Activated T-helper 17 cell treated with anti-CD3 and anti-CD28 coated beads, Interleukin-2, amount 50 U/mL, for 72 hours (primary cell): ENCODE data around the gene CASP9. TPM values are rescaled to one million over a fixed set of nuclear protein-coding genes. Genes with fewer than 3 reads are reported as not detected.

ENCODE experiments used
- ATAC-seq: fragments of 150-1000 bp; cut with Tn5 transposase; replicated peaks from 2 replicates; pipeline ENCODE4 v1.10.0; 2021; ENCODE audit warnings: mild to moderate bottlenecking, moderate library complexity
- H3K27ac Mint-ChIP-seq: one replicate; pipeline ENCODE4 v1.8.0; 2022; ENCODE audit warnings: mixed read lengths
- H3K27me3 Mint-ChIP-seq: one replicate; pipeline ENCODE4 v1.8.0; 2022; ENCODE audit warnings: mixed read lengths
- H3K36me3 Mint-ChIP-seq: one replicate; pipeline ENCODE4 v1.8.0; 2022; ENCODE audit warnings: low read depth, mild to moderate bottlenecking, mixed read lengths
- H3K4me1 Mint-ChIP-seq: one replicate; pipeline ENCODE4 v1.8.0; 2022; ENCODE audit warnings: mixed read lengths
- H3K4me3 Mint-ChIP-seq: one replicate; pipeline ENCODE4 v1.8.0; 2022; ENCODE audit warnings: mild to moderate bottlenecking, mixed read lengths
- H3K9me3 Mint-ChIP-seq: one replicate; pipeline ENCODE4 v1.8.0; 2022; ENCODE audit warnings: mixed read lengths
- total RNA-seq, 2 donors: library from RNA; stranded (reverse); gene quantifications; one replicate each; pipeline ENCODE4 v1.2.3, GENCODE V29; 2022

Gene CASP9
- total RNA-seq, 2 donors from 2014 or later: 17.1 to 17.9 TPM

DNA sequence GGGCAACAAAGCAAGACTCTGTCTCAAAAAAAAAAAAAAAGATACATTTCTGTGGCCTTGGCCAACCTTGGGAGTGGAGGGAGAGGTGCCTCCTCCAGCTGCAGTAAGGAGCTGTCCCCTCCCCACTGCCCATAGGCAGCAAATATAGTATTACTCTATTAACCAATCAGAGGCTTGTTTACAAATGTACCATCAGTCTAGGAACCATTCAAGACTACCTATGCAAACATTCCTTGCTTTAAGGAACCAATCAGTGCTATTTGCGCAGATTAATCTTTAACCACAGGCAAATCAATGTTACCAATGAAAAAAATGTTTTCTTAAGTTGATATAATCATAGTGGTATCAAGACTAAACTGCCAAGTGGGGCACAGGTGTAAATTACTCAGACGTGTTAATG, 66.4 kb downstream of the CASP9 start:
- no peaks in the 10 kb centered on the region for H3K9me3 Mint-ChIP-seq
- peaks cover 5% of the 10 kb centered on the region for H3K27me3 Mint-ChIP-seq
- no peaks in the 10 kb centered on the region for H3K4me1 Mint-ChIP-seq
- H3K36me3 Mint-ChIP-seq: no peaks in the 10 kb centered on the region
- H3K4me3 Mint-ChIP-seq: no peak overlapping the region
- ATAC-seq: no peak
- no peak overlapping the region for H3K27ac Mint-ChIP-seq

DNA sequence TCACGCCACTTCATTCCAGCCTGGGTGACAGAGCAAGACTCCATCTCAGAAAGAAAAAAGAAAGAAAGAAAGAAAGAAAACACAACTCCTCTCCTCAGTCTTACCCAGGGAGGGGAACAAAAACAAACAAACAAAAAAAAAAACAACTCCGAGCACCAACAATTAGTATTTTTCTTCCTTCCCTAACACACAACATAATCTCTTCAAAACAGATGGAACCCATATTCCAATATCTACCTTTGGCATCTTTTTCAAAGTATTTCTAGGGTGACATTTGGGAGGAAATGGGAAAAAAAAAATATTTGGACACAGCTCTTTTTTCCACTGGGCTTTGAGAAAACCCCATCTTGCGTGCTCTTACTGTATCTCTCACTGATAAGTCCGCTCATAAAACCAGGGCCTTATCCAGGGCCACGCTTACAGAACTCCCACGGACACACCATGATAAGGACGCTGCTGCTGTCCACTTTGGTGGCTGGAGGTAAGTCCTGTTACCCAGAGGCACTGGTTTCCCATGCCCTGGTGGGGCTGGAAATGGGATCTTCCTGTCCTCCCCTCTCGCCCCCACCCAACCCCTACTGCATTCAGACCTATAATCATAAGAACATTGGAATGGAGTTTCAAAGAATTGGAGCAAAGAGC, 67.6 kb downstream of the CASP9 start, which contains the start of gene CELA2A:
Gene CELA2A (plus strand): TSS at position 420 of the 642 bp plus-strand sequence. CDS start 22 bp downstream, at position 442.
- Mint-ChIP-seq H3K4me3 (no peak within 1 kb of the TSS), H3K4me1 (no peaks in the 10 kb centered on the region)

DNA sequence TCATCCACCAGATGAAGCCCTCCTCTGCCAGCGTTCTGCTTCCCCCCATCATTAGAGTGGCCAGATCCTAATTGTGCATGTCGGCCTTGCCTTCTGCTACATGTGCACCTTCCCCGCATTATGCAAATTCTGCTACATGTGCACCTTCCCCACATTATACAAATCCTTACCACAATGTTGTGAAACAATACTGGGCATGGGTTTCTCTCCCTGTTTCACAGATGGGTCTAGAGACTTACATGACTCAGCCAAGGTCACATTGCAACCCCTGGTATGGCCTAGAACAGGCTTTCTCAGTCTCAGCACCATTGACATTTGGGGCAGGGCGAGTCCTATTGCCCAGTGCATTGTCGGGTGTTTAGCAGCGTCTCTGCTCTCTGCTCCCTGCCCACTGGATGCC, 68.5 kb downstream of the CASP9 start:
- H3K9me3 Mint-ChIP-seq: no peaks in the 10 kb centered on the region

More for the DNA sequence above, 67.6 kb downstream of the CASP9 start, which contains the start of gene CELA2A:
- ATAC-seq: no peak
- no peaks in the 10 kb centered on the region for H3K36me3 Mint-ChIP-seq
- no peaks in the 10 kb centered on the region for H3K9me3 Mint-ChIP-seq
- H3K27me3 Mint-ChIP-seq: peaks cover 5% of the 10 kb centered on the region
- H3K27ac Mint-ChIP-seq: no peak within 1 kb of the TSS

DNA sequence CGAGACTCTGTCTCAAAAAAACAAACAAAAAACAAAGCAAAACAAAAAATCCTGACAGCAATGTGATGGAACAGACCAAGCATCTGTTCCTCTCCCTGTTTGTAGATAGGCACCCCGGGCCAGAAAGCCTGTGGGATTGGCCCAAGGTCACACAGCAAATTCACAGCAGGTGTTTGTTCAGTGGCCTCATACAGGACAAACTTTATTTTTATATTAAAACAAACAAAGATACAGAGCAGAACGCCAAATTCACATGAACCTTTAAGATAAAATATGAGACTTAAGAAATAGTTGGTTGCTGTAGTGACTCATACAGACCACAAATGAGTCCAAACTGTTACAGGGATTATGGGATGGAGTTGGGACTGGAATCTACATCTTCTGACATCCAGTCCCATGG, 69.8 kb downstream of the CASP9 start:
- Mint-ChIP-seq H3K27me3 (peaks cover 10% of the 10 kb centered on the region), H3K9me3 (no peaks in the 10 kb centered on the region), H3K4me3 (no peak overlapping the region), H3K27ac (no peak overlapping the region), H3K4me1 (no peaks in the 10 kb centered on the region), H3K36me3 (no peaks in the 10 kb centered on the region)
- no peak for ATAC-seq

More for the DNA sequence above, 68.5 kb downstream of the CASP9 start:
- no peak for ATAC-seq
- Mint-ChIP-seq H3K27me3 (peaks cover 5% of the 10 kb centered on the region), H3K4me3 (no peak overlapping the region), H3K36me3 (no peaks in the 10 kb centered on the region), H3K4me1 (no peaks in the 10 kb centered on the region), H3K27ac (no peak overlapping the region)

DNA sequence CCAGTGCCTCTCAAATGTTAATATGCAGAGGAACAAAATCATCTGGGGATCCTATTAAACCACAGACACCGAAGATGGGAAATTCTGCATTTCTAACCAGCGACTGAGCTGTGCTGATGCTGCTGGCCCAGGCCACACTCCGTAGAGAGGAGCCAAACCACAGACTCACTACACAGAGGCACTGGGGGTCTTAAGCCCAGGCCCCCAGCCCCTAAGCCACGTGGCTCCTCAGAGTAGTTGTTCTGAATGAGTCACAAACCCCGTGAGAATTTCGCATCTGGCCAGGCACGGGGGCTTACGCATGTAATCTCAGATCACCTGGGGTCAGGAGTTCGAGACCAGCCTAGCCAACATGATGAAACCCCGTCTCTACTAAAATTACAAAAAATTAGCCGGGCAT, 70.3 kb downstream of the CASP9 start:
- no peak overlapping the region for H3K4me3 Mint-ChIP-seq
- peaks cover 12% of the 10 kb centered on the region for H3K27me3 Mint-ChIP-seq
- H3K9me3 Mint-ChIP-seq: no peaks in the 10 kb centered on the region
- H3K4me1 Mint-ChIP-seq: no peaks in the 10 kb centered on the region
- no peak overlapping the region for H3K27ac Mint-ChIP-seq
- no peaks in the 10 kb centered on the region for H3K36me3 Mint-ChIP-seq
- ATAC-seq: no peak

DNA sequence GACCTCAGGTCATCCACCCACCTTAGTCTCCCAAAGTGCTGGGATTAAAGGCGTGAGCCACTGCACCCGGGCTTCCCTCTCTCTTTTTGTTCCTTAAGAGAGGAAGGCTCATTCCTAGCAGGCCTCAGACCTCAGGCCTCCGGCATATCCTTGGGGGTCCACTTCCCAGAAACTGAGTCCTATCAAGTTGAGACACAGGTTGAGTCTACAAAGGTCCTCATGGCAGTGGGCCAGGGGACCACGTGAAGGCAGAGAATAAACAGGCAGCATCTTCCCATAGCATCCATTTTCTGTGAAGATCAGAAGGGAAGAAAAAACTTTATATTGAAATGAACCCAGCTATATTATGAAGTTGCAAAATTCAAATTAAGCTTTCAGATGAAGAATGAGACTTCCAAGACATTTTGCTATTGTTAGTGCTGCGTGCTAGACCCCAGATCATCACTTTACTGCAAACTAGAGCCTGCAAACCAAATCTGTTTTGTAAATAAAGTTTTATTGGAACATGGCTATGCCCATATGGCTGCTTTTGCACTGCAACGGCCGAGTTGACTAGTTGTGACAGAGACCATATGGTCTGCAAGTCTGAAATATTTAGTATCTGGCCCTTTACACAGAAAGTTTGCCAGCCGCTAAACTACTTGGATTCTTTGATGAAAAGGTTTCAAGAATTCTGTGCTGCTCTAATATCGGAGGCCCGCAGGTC, 71.0 kb downstream of the CASP9 start:
- Mint-ChIP-seq H3K27ac (no peak overlapping the region), H3K4me1 (no peaks in the 10 kb centered on the region), H3K4me3 (no peak overlapping the region), H3K9me3 (no peaks in the 10 kb centered on the region), H3K36me3 (no peaks in the 10 kb centered on the region), H3K27me3 (peaks cover 12% of the 10 kb centered on the region)
- ATAC-seq: no peak

DNA sequence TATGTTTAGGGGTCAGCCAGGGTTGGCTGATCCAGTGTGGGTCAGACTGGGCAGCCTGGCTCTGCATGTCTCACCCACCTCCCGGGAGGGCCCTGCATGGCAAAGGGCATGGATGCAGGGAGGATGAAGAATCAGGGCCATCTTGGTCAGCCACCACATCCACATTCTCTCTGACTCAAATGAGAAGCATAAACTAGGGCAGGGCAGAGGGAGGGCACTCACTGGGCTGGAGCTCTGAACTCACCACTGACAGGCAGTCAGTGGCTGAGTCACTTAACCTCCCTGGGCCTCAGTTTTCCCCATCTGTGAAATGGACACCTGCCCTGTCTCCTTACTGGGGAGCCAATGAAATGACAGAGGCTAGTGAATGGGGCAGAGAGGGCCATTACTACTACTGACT, 71.8 kb downstream of the CASP9 start:
- Mint-ChIP-seq H3K9me3 (no peaks in the 10 kb centered on the region), H3K4me1 (no peaks in the 10 kb centered on the region), H3K4me3 (no peak overlapping the region), H3K36me3 (no peaks in the 10 kb centered on the region), H3K27me3 (peaks cover 13% of the 10 kb centered on the region), H3K27ac (no peak overlapping the region)
- ATAC-seq: peak; percentile 67

DNA sequence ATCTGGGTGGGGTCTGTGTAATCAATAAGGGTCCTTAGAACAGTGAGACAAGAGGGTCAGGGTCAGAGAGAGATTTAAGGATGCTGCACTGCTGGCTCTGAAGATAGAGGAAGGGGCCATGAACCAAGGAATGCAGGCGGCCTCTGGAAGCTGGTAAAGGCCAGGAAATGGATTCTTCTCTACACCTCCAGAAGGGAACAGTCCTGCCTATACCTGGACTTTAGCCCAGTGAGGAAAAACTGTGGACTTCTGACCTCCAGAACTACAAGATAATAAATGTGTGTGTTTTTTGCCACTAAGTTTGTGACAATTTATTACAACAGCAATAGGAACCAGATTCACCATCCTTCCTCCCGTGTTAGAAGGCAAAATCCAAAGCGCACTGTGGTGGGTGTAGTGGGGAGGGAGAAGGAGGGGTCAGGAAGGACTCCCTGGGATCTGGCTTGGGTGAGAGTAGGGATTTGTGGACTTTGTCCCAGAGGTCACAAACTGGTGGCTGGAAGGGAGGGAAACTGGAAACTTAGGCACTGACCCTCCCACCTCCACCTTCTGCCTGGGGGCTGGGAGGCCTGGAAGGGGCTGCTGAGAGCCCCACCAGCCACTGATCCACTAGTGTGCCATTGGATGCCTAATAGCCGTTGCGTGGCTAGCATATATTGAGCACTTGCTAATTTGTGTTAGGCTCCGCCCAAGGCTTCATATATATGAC, 72.8 kb downstream of the CASP9 start:
- no peaks in the 10 kb centered on the region for H3K4me1 Mint-ChIP-seq
- H3K9me3 Mint-ChIP-seq: no peaks in the 10 kb centered on the region
- H3K36me3 Mint-ChIP-seq: no peaks in the 10 kb centered on the region
- H3K27ac Mint-ChIP-seq: no peak overlapping the region
- no peak for ATAC-seq
- no peak overlapping the region for H3K4me3 Mint-ChIP-seq
- H3K27me3 Mint-ChIP-seq: peaks cover 11% of the 10 kb centered on the region

DNA sequence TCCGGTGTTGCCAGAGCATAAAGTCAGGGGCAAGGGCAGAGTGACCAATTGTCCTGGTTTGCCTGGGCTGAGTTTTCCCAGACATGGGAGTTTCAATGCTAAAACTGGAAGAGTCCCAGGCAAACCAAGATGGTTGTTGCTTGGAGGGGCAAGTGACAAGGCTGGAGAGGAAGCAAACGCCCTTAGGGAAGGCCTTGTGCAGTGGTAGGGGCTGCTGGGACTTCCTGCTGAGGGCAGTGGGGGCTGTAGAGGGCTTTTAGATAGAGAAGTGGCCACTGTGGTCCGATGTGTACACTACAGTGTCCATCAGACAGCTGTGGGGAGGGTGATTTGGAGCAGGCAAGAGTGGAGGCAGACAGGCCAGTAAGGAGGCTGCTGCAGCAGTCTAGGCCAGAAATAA, 74.4 kb downstream of the CASP9 start:
- no peaks in the 10 kb centered on the region for H3K36me3 Mint-ChIP-seq
- H3K27me3 Mint-ChIP-seq: peaks cover 13% of the 10 kb centered on the region
- H3K9me3 Mint-ChIP-seq: no peaks in the 10 kb centered on the region
- no peak for ATAC-seq
- H3K27ac Mint-ChIP-seq: no peak overlapping the region
- H3K4me1 Mint-ChIP-seq: peaks cover 4% of the 10 kb centered on the region
- no peak overlapping the region for H3K4me3 Mint-ChIP-seq

DNA sequence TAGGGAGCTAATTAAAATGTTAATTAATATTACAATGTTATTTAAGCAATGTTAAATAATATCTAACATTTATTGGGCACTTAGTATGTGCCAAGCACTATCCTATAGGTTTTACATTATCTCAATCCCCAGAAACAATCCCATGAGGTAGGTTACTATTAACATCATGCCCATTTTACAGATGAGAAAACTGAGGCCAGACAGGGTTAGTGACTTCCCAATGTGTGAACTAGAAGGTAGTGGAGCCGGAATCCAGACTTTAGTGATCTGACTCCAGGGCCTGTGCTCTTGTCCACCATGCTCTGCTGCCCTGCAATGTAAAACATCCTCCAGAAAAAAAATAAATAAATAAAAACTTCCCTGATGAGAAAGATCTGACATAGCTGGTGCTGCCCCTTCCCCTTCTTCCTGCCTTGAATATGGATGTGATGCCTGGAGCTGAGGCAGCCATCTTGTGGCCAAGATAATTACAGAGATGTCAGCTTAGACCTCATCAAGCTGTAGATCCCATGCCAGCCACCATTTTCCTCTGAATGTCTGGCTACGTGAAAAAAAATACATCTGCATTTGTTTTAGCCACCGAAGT, 75.0 kb downstream of the CASP9 start:
- H3K36me3 Mint-ChIP-seq: no peaks in the 10 kb centered on the region
- H3K9me3 Mint-ChIP-seq: no peaks in the 10 kb centered on the region
- no peak overlapping the region for H3K4me3 Mint-ChIP-seq
- peaks cover 13% of the 10 kb centered on the region for H3K27me3 Mint-ChIP-seq
- ATAC-seq: no peak
- H3K4me1 Mint-ChIP-seq: peaks cover 4% of the 10 kb centered on the region
- no peak overlapping the region for H3K27ac Mint-ChIP-seq

DNA sequence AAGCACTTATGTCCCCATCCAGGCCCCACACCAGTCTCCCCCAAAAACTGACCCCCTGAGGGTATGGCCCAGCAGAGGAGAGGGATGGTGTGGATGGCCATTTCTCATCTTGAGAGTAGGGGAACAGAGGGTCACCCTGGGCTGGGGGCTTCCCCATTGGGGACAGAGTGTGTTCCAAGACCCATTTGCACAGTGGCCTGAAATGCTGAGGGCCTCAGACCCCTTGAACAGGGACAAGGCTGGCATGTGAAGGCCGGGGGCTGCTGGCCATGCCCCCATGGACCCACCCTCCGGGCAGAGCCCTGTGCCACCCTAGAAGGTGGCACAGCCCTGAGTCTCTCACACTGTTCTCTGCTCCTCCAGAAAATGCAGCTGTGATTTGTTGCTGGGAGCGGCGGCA, 77.8 kb downstream of the CASP9 start:
- Mint-ChIP-seq H3K27ac (no peak overlapping the region), H3K36me3 (no peaks in the 10 kb centered on the region)
- no peak for ATAC-seq

DNA sequence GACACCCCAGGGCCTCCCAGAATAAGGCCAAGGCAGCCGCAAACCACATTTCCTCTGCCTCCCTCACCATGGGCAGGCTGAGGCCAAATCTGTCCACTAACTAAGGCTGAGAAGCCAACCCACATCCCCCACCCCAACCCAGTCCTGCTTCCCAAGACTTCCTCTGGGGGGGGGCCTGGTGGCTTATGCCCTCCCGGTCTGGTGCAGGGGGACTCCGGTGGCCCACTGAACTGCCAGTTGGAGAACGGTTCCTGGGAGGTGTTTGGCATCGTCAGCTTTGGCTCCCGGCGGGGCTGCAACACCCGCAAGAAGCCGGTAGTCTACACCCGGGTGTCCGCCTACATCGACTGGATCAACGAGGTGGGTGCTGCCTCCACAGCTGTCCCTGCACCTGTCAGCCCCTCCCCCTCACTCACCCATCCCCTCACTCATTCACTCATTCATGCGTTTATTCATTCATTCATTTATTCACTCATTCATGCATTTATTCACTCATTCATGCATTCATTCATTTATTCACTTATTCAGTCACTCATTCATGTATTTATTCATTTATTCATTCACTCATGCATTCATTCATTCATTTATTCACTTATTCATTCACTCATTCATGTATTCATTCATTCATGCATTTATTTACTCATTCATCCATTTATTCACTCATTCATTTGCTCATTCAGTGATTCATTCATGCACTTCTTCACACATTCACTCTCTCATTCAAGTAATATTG, 78.5 kb downstream of the CASP9 start:
- no peaks in the 10 kb centered on the region for H3K36me3 Mint-ChIP-seq
- H3K27me3 Mint-ChIP-seq: peaks cover 13% of the 10 kb centered on the region
- no peak overlapping the region for H3K4me3 Mint-ChIP-seq
- no peak for ATAC-seq
- no peaks in the 10 kb centered on the region for H3K9me3 Mint-ChIP-seq
- H3K4me1 Mint-ChIP-seq: peaks cover 4% of the 10 kb centered on the region
- no peak overlapping the region for H3K27ac Mint-ChIP-seq

More for the DNA sequence above, 77.8 kb downstream of the CASP9 start:
- Mint-ChIP-seq H3K27me3 (peaks cover 13% of the 10 kb centered on the region), H3K4me3 (no peak overlapping the region), H3K4me1 (peaks cover 4% of the 10 kb centered on the region), H3K9me3 (no peaks in the 10 kb centered on the region)

DNA sequence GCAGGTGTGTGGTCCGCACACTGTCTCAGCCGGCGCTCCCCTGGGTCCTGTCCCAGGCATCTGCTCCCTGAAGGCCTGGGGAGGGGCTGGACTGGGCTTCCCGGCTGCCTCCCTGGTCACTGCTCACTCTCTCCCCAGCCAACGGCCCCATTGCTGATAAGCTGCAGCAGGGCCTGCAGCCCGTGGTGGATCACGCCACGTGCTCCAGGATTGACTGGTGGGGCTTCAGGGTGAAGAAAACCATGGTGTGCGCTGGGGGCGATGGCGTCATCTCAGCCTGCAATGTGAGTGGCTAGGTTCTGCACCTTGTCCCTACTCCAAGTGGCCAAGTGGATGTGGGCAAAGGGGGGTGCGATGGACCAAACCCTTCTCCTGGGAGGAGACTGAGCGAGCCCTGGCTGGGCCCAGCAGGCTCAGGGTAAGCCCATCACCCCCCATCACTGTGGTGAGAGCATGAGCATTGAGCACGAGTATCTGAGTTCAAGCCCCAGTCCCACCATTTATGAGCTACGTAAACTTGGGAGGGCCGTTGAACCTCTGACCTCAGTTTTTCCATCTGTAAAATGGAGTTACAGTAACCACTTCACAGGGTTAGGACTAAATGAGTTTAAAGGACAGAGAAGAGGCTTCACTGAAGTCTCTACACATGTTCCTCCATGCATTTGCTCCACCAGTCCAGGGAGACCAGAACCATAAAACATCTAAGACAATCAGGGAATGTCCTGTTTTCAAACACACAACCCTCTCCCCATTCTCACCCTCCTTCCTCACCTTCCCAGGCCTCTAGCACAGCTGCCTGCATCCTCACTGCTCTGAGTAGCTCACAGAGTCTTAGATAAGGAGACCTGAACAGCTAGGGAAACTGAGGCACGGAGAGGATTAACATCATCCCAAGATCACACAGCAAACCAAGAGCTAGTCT, 79.3 kb downstream of the CASP9 start:
- Mint-ChIP-seq H3K9me3 (no peaks in the 10 kb centered on the region), H3K27ac (no peak overlapping the region), H3K4me1 (peaks cover 4% of the 10 kb centered on the region), H3K4me3 (no peak overlapping the region), H3K27me3 (peaks cover 12% of the 10 kb centered on the region), H3K36me3 (no peaks in the 10 kb centered on the region)
- ATAC-seq: no peak
